ENCODE measurements around the gene SDCBP2.

DNA sequence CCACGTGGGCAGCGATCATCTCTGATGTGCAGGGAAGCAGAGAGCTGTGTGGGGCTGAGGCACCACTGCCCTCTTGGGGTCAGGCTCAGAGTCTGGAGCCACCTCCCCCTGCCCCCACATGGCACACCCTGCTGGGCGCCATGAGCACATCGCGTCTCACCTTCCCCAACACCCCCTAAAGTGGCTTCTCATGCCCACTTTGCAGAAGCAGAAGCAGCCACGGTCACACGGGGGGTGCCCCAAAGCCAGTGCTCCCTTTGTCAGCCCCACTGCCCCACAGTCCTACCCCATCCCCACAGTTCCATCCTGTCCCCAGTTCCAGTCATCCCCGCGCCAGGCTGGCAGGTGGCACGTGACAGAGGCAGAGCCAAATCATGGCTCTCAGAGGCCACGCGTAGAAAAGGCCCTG lies 19.5 kb downstream of the SDCBP2 start:
- TF ChIP-seq, protein P1, sequence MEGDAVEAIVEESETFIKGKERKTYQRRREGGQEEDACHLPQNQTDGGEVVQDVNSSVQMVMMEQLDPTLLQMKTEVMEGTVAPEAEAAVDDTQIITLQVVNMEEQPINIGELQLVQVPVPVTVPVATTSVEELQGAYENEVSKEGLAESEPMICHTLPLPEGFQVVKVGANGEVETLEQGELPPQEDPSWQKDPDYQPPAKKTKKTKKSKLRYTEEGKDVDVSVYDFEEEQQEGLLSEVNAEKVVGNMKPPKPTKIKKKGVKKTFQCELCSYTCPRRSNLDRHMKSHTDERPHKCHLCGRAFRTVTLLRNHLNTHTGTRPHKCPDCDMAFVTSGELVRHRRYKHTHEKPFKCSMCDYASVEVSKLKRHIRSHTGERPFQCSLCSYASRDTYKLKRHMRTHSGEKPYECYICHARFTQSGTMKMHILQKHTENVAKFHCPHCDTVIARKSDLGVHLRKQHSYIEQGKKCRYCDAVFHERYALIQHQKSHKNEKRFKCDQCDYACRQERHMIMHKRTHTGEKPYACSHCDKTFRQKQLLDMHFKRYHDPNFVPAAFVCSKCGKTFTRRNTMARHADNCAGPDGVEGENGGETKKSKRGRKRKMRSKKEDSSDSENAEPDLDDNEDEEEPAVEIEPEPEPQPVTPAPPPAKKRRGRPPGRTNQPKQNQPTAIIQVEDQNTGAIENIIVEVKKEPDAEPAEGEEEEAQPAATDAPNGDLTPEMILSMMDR (IDR thresholded peaks at IDR 0.05 in 4 of 5, conservative IDR thresholded peaks at IDR 0.05 in 1 of 5), result no peak
- TF ChIP-seq POLR2A (IDR thresholded peaks at IDR 0.05), result no peak
